ENCODE measurements around the gene MCHR2.

- TF ChIP-seq POLR2A (IDR thresholded peaks at IDR 0.05): no peak
- TF ChIP-seq CTCF (IDR thresholded peaks at IDR 0.05): no peak
Observed at GRCh38 chr6:99879431-99879830, 114.6 kb downstream of the MCHR2 start.
